Psoas muscle (tissue), 8 donors: ENCODE data around the gene ELF3. TPM values are rescaled to one million over a fixed set of nuclear protein-coding genes. Genes with fewer than 3 reads are reported as not detected.

ENCODE experiments used
- ATAC-seq, 4 donors: fragments of 200-7000 bp; cut with Tn5 transposase; one replicate each; pipeline ENCODE4 v1.9.1; 2020; ENCODE audit warnings: moderate library complexity in 3 of 4, mild to moderate bottlenecking in 2 of 4
- DNase-seq, 2 donors: peaks; one replicate each; pipeline ENCODE4 v3.0.0-alpha.2; 2020
- H3K27ac ChIP-seq: fragments of 200-600 bp; one replicate; pipeline ENCODE4 v1.8.0; 2022
- H3K27me3 ChIP-seq, 3 donors: fragments of 200-600 bp in 1 of 3; one replicate each; pipeline versions ENCODE4 v1.6.1 to v1.8.0; 2013 to 2022; ENCODE audit warnings: low read length in 2 of 3, mild to moderate bottlenecking in 2 of 3, moderate library complexity in 1 of 3; ENCODE audit not compliant: insufficient read depth in 3 of 3
- H3K36me3 ChIP-seq, 2 donors: fragments of 200-600 bp in 1 of 2; one replicate each; pipeline versions ENCODE4 v1.6.1 to v1.8.0; 2013 to 2022; ENCODE audit warnings: low read depth in 1 of 2, mild to moderate bottlenecking in 1 of 2, moderate library complexity in 1 of 2; ENCODE audit not compliant: insufficient read depth in 1 of 2
- H3K4me1 ChIP-seq: fragments of 200-600 bp; one replicate; pipeline ENCODE4 v1.8.0; 2022
- H3K4me3 ChIP-seq: fragments of 200-600 bp; one replicate; pipeline ENCODE4 v1.8.0; 2022; ENCODE audit warnings: mild to moderate bottlenecking
- H3K9me3 ChIP-seq: fragments of 200-600 bp; one replicate; pipeline ENCODE4 v1.8.0; 2022
- WGBS, 3 donors: extraction: QIAGEN DNeasy Blood & Tissue Kit; methylation state at CpG; one replicate each; pipeline versions ENCODE4 v1.1.6 to v1.1.7; 2013; 5-methylcytosine and 5-hydroxymethylcytosine counted together
- intact Hi-C, 2 donors: fragments of 100-400 bp; cut with DNase I; formaldehyde crosslinking; loops; one replicate each; pipeline versions ENCODE4 v1.11.0 to v1.14.2; 2022
- polyA plus RNA-seq, 3 donors: library from polyadenylated mRNA; stranded (reverse); fragments of 200-250 nt; gene quantifications; one replicate each; pipeline ENCODE4 v1.2.3, GENCODE V29; 2013
- total RNA-seq, 4 donors: library from RNA; stranded (reverse); fragmentation: NEBNext Ultra II Directional in 2 of 4; extraction: Animal tissue kit (Norgen Biotek cat#: 25700) in 2 of 4; gene quantifications; one replicate each; pipeline versions ENCODE4 v1.2.1 to v1.2.4, GENCODE V29; 2021 to 2023
- TF ChIP-seq, protein P1 (sequence below): fragments of 200-600 bp; IDR thresholded peaks from one replicate; pipeline ENCODE4 v1.8.0; 2022; ENCODE audit warnings: antibody characterized with exemption
- donor health status: healthy with polysubstance abuse.
- donor health status: DM: no; HTN: no; CAD: no; lungs with moderate emphysema.
- donor health status: Bipolar disorder and iron deficiency.
- donor health status: healthy.
- donor health status: DM: yes; HTN: yes; CAD: no.
- donor health status: DM: no; HTN: no; CAD: no.
- donor health status: DM: no; HTN: no; CAD: no.
- donor health status: DM: yes; HTN: yes; CAD: no.

The ELF3 gene
- total and polyA plus RNA-seq, 7 donors = 0.21 to 1.4 (median 0.42) TPM

DNA sequence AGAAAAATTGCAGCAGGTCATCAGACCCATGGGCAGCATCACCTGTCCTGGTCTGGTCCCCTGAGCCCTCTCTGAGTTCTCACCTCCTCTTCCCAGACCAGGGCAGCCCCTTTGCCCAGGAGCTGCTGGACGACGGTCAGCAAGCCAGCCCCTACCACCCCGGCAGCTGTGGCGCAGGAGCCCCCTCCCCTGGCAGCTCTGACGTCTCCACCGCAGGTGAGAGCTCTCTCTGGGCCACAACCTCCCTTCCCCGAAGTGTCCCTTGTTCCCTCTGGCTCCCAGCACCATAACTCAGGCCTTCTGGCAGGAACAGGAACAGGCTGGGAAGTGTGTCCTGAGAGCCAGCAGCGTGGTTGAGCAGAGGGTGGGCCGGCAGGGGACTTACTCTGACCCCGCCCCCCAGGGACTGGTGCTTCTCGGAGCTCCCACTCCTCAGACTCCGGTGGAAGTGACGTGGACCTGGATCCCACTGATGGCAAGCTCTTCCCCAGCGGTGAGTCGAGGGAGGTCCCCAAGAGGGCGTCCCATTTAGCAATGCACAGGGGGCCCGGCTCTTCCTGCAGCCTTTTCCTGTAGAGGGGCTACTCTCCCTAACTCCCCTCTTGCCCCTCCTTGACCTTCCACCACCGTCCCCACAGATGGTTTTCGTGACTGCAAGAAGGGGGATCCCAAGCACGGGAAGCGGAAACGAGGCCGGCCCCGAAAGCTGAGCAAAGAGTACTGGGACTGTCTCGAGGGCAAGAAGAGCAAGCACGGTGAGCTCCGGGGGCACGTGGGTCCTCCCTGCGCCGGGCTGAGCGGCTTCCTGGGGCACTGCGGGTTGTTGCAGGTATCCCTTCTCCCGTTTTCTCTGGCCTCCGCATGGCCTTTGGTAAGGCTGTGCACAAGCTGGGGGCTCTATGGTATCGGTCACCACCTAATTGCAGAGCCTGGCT is 2.4 kb downstream of the ELF3 start:
- Histone ChIP-seq H3K27ac (no peak overlapping the region), H3K27me3 (no peaks in the 10 kb centered on the region), H3K4me3 (no peak overlapping the region), H3K36me3 (no peaks in the 10 kb centered on the region), H3K9me3 (no peaks in the 10 kb centered on the region), H3K4me1 (no peaks in the 10 kb centered on the region)
- intact Hi-C loops = no loop called here
- ATAC-seq (no peak), DNase-seq (no peak)
- WGBS, 3 donors = 81 to 83% (median 81%) methylated on average over 34 to 35 of the region's 35 CpGs
- TF ChIP-seq, protein P1, sequence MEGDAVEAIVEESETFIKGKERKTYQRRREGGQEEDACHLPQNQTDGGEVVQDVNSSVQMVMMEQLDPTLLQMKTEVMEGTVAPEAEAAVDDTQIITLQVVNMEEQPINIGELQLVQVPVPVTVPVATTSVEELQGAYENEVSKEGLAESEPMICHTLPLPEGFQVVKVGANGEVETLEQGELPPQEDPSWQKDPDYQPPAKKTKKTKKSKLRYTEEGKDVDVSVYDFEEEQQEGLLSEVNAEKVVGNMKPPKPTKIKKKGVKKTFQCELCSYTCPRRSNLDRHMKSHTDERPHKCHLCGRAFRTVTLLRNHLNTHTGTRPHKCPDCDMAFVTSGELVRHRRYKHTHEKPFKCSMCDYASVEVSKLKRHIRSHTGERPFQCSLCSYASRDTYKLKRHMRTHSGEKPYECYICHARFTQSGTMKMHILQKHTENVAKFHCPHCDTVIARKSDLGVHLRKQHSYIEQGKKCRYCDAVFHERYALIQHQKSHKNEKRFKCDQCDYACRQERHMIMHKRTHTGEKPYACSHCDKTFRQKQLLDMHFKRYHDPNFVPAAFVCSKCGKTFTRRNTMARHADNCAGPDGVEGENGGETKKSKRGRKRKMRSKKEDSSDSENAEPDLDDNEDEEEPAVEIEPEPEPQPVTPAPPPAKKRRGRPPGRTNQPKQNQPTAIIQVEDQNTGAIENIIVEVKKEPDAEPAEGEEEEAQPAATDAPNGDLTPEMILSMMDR = no peak

DNA sequence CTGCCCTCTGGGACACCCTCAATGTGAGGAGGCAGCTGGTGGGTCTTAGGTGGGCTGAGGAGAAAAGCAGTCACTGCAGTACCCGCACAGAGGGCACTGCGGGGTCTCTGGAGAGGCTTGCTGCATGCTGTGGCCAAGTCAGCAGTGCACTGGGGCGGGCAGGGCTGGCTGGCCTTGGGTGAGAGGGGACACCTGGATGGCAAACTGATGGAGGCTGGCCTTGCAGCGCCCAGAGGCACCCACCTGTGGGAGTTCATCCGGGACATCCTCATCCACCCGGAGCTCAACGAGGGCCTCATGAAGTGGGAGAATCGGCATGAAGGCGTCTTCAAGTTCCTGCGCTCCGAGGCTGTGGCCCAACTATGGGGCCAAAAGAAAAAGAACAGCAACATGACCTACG is 3.2 kb downstream of the ELF3 start:
- Histone ChIP-seq H3K27me3 (no peaks in the 10 kb centered on the region), H3K4me1 (no peaks in the 10 kb centered on the region), H3K36me3 (no peaks in the 10 kb centered on the region), H3K27ac (no peak overlapping the region), H3K4me3 (no peak overlapping the region), H3K9me3 (no peaks in the 10 kb centered on the region)
- intact Hi-C loops = no loop called here
- TF ChIP-seq, protein P1 = no peak
- no peak for ATAC-seq
- WGBS, 3 donors = 93 to 94% (median 93%) methylated on average over 12 of the region's 12 CpGs
- DNase-seq = no peak

DNA sequence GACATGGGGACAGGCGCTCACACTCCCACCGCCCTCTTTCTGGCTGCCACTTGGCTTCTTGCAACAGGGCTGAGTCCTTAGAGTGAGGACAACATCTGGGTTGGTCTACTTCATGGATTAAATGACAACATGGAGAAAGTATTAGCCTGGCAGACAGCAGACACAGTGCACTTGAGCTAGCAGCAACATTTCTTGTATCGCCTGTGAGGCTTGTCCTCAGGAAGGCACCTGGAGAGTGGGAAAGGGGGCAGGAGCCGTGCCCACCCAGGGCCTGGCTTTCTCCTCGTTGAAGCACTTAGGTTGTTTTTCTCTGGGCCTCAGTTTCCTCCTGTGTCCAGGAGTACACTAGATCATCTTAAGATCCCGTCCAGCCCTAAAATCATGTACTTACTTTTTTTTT is 3.7 kb downstream of the ELF3 start:
- ATAC-seq = no peak
- WGBS, 3 donors = 91 to 93% (median 92%) methylated on average over 6 of the region's 6 CpGs

DNA sequence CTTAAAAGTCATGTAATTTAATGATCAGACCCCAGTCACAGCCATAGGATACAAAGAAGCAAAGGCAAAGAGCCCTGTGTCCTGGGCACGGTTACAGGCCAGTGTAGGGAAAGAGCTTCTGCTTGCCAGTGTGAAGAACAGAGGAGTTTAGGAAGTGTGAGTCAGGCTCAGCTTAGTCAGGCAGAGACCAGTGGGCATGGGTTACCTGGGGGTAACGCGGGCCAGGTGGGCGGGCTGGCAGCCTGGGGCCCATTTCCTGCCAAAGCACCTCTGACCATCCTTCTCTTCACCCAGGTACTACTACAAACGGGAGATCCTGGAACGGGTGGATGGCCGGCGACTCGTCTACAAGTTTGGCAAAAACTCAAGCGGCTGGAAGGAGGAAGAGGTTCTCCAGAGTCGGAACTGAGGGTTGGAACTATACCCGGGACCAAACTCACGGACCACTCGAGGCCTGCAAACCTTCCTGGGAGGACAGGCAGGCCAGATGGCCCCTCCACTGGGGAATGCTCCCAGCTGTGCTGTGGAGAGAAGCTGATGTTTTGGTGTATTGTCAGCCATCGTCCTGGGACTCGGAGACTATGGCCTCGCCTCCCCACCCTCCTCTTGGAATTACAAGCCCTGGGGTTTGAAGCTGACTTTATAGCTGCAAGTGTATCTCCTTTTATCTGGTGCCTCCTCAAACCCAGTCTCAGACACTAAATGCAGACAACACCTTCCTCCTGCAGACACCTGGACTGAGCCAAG is 4.7 kb downstream of the ELF3 start:
- TF ChIP-seq, protein P1 = no peak
- no peak for DNase-seq
- Histone ChIP-seq H3K9me3 (no peaks in the 10 kb centered on the region), H3K27ac (no peak overlapping the region), H3K36me3 (no peaks in the 10 kb centered on the region), H3K27me3 (no peaks in the 10 kb centered on the region), H3K4me3 (no peak overlapping the region), H3K4me1 (no peaks in the 10 kb centered on the region)
- WGBS, 3 donors = 81 to 82% (median 81%) methylated on average over 17 of the region's 17 CpGs
- ATAC-seq = no peak
- intact Hi-C loops = no loop called here

More for the DNA sequence above, 3.7 kb downstream of the ELF3 start:
- no peaks in the 10 kb centered on the region for H3K9me3 ChIP-seq
- intact Hi-C loops = no loop called here
- no peaks in the 10 kb centered on the region for H3K27me3 ChIP-seq
- H3K4me3 ChIP-seq = no peak overlapping the region
- TF ChIP-seq, protein P1 = no peak
- no peaks in the 10 kb centered on the region for H3K4me1 ChIP-seq
- no peak overlapping the region for H3K27ac ChIP-seq
- no peaks in the 10 kb centered on the region for H3K36me3 ChIP-seq
- no peak for DNase-seq
